ENCODE measurements around the gene IFNB1.

DNA sequence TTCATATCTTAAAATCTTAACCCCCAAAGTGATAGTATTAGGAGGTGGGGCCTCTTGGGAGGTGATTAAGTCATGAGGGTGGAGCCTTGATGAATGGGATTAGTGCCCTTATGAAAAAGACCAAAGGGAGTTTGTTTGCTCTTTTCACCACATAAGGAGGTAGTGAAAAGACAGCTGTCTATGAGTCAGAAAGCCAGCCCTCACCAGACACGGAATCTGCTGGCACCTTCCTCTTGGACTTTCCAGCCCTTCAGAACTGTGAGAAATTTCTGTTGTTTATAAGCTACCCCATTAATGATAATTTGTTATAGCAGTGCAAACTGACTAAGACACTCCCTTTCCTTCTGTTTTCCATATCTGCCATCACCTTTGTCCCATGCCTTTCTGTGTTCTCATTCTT, 20.8 kb downstream of the IFNB1 start:
- no peak for TF ChIP-seq EZH2 (IDR thresholded peaks at IDR 0.05)
- TF ChIP-seq, protein P1, sequence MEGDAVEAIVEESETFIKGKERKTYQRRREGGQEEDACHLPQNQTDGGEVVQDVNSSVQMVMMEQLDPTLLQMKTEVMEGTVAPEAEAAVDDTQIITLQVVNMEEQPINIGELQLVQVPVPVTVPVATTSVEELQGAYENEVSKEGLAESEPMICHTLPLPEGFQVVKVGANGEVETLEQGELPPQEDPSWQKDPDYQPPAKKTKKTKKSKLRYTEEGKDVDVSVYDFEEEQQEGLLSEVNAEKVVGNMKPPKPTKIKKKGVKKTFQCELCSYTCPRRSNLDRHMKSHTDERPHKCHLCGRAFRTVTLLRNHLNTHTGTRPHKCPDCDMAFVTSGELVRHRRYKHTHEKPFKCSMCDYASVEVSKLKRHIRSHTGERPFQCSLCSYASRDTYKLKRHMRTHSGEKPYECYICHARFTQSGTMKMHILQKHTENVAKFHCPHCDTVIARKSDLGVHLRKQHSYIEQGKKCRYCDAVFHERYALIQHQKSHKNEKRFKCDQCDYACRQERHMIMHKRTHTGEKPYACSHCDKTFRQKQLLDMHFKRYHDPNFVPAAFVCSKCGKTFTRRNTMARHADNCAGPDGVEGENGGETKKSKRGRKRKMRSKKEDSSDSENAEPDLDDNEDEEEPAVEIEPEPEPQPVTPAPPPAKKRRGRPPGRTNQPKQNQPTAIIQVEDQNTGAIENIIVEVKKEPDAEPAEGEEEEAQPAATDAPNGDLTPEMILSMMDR (IDR thresholded peaks at IDR 0.05 in 2 of 3, conservative IDR thresholded peaks at IDR 0.05 in 1 of 3; ENCODE audit: borderline replicate concordance in 1 of 3, insufficient read depth in 1 of 3, low read depth in 2 of 3, low read length in 2 of 3) = no peak
- TF ChIP-seq EZH2phosphoT487 (IDR thresholded peaks at IDR 0.05; ENCODE audit: borderline replicate concordance) = no peak
- TF ChIP-seq POLR2AphosphoS5 (IDR thresholded peaks at IDR 0.05; ENCODE audit: low read depth, low read length) = no peak
- TF ChIP-seq POLR2A (IDR thresholded peaks at IDR 0.05; ENCODE audit: borderline replicate concordance, extremely low read depth, insufficient read depth, insufficient read length) = no peak
- TF ChIP-seq JUND (IDR thresholded peaks at IDR 0.05) = no peak
- TF ChIP-seq, protein P2, sequence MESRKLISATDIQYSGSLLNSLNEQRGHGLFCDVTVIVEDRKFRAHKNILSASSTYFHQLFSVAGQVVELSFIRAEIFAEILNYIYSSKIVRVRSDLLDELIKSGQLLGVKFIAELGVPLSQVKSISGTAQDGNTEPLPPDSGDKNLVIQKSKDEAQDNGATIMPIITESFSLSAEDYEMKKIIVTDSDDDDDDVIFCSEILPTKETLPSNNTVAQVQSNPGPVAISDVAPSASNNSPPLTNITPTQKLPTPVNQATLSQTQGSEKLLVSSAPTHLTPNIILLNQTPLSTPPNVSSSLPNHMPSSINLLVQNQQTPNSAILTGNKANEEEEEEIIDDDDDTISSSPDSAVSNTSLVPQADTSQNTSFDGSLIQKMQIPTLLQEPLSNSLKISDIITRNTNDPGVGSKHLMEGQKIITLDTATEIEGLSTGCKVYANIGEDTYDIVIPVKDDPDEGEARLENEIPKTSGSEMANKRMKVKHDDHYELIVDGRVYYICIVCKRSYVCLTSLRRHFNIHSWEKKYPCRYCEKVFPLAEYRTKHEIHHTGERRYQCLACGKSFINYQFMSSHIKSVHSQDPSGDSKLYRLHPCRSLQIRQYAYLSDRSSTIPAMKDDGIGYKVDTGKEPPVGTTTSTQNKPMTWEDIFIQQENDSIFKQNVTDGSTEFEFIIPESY (IDR thresholded peaks at IDR 0.05; ENCODE audit: extremely low read depth, insufficient replicate concordance, low read length) = no peak
- TF ChIP-seq, protein P3, sequence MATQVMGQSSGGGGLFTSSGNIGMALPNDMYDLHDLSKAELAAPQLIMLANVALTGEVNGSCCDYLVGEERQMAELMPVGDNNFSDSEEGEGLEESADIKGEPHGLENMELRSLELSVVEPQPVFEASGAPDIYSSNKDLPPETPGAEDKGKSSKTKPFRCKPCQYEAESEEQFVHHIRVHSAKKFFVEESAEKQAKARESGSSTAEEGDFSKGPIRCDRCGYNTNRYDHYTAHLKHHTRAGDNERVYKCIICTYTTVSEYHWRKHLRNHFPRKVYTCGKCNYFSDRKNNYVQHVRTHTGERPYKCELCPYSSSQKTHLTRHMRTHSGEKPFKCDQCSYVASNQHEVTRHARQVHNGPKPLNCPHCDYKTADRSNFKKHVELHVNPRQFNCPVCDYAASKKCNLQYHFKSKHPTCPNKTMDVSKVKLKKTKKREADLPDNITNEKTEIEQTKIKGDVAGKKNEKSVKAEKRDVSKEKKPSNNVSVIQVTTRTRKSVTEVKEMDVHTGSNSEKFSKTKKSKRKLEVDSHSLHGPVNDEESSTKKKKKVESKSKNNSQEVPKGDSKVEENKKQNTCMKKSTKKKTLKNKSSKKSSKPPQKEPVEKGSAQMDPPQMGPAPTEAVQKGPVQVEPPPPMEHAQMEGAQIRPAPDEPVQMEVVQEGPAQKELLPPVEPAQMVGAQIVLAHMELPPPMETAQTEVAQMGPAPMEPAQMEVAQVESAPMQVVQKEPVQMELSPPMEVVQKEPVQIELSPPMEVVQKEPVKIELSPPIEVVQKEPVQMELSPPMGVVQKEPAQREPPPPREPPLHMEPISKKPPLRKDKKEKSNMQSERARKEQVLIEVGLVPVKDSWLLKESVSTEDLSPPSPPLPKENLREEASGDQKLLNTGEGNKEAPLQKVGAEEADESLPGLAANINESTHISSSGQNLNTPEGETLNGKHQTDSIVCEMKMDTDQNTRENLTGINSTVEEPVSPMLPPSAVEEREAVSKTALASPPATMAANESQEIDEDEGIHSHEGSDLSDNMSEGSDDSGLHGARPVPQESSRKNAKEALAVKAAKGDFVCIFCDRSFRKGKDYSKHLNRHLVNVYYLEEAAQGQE (IDR thresholded peaks at IDR 0.05; ENCODE audit: low read depth) = no peak
- TF ChIP-seq SP1 (IDR thresholded peaks at IDR 0.05; ENCODE audit: low read depth) = no peak
- TF ChIP-seq TCF7L2 (IDR thresholded peaks at IDR 0.05; ENCODE audit: borderline replicate concordance, extremely low read depth, insufficient read depth, insufficient read length) = no peak
- TF ChIP-seq, protein P4, sequence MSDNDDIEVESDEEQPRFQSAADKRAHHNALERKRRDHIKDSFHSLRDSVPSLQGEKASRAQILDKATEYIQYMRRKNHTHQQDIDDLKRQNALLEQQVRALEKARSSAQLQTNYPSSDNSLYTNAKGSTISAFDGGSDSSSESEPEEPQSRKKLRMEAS (IDR thresholded peaks at IDR 0.05) = no peak
